Activated CD8-positive, alpha-beta memory T cell treated with anti-CD3 and anti-CD28 coated beads for 36 hours (primary cell): Measurements from ENCODE around the gene KLK8. TPM values are rescaled to one million over a fixed set of nuclear protein-coding genes. Genes with fewer than 3 reads are reported as not detected.

Source experiments
- CTCF ChIA-PET: fragments of 350-600 bp; sonication (Branson Sonifier 250); formaldehyde crosslinking; loops from one replicate; lab custom pipeline; 2021; ENCODE audit warnings: antibody characterized with exemption; lab: Charles Lee
- POLR2A ChIA-PET: fragments of 350-600 bp; sonication (Branson Sonifier 250); formaldehyde crosslinking; loops from one replicate; lab custom pipeline; 2021; ENCODE audit warnings: antibody characterized with exemption; lab: Charles Lee
- total RNA-seq, 2 experiments: library from RNA; stranded (reverse); gene quantifications; one replicate each; pipeline ENCODE4 v1.2.3, GENCODE V29; 2021

Gene KLK8
- total RNA-seq, 2 experiments from 2014 or later: not detected

DNA sequence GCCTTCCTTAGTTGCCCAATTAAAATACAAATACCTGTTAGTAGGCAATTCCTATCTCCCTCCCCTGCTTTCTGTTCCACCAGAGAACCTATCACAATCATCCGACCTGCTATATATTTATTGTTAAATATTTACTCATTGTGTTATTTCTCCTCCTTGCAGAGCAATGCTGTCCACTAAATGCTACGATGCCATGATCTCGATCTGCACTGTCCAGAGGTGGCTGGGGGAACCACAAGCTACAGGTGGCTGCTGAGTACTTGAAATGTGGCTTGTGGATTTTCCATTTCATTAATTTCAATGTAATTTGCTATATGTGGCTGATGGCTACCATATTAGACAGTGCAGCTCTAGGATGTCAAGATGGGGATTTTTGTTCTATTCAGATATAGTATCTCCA lies 37.1 kb downstream of the KLK8 start:
- CTCF ChIA-PET: no interaction called here
- POLR2A ChIA-PET: no interaction called here

DNA sequence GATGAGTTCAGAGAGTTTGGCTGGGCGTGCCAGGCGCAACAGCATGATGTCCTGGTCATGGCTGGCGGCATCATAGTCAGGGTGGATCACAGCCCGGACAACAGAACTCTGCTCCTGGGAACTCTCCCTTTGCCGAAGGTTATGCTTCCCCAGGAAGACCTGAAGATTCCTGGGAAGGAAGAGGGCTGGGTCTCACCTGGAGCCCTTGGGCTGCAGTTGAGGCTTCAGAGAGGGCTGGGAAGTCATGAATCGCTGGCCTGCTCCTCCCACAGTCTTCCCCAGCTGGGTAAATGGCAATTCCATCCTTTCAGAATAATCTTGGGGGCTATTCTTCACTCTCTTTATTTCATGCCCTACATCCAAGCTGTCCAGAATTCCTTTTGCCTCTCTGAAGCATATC lies 38.0 kb downstream of the KLK8 start:
- ChIA-PET POLR2A (no interaction called here), CTCF (no interaction called here)

DNA sequence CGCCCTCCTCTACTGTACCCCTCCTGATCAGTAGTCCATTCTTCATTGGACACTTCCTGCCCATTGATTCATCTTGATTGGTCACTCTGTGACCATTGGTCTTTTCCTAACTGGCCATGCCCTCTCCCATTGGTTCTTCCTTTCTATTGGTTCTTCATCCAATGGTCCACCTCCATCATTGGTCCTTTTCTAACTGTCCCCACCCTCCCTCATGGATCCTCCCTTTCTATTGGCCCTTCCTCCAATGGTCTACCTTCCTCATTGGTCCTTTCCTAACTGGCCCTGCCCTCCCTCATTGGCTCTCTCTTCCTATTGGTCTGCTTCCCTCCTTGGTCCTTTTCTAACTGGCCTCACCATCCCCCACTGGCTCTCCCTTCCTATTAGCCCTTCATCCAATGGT lies 39.2 kb downstream of the KLK8 start:
- POLR2A ChIA-PET: no interaction called here
- CTCF ChIA-PET: no interaction called here

- ChIA-PET CTCF (no interaction called here), POLR2A (no interaction called here)
Measured at GRCh38 chr19:50959731-50960500, 41.5 kb downstream of the KLK8 start.

DNA sequence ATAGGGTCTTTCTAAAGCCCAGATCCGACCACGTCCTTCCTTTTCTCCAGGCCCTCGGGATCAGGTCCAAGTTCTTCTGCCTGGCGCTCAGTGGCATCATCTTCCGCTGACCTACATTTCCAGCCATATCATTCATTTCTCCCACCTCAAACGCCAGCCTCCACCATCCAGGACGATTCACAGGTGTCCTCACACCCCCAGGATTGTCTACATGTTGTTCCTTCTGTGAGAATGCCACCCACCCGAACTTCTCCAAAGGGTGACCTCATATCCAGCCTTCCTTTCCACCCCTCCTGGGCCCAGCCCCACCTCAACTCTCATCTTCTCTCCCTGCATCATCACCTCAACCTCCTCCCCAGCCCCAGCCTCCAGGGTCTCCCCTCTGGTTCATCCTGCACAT lies 43.8 kb downstream of the KLK8 start:
- ChIA-PET POLR2A (no interaction called here), CTCF (no interaction called here)

- ChIA-PET CTCF (no interaction called here), POLR2A (no interaction called here)
Measured at GRCh38 chr19:50952910-50953309, 48.5 kb downstream of the KLK8 start, which contains the start of gene KLK5. Gene KLK5, minus strand, starts transcription at chr19:50953038. Its CDS starts 381 bp downstream, at chr19:50952657.

DNA sequence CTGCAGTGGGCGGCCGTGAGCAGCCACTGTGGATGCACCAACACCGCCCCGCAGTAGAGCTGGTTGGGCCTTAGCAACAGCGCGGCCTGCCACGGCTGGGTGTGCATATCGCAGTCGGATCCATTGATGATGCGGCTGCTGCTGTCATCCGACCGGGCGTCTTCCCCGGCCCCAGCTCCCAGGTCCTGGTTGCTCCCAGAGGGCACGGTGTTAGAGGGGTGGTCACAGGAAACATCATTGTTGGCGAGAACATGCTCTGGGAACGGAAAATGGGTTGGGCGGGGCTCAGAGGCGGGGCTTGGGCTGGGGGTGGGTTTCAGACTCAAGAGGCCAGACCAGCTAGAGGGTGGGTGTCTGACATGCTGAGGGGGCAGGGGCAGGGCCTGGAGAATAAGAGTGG lies 51.5 kb downstream of the KLK8 start:
- POLR2A ChIA-PET: no interaction called here
- CTCF ChIA-PET: no interaction called here

DNA sequence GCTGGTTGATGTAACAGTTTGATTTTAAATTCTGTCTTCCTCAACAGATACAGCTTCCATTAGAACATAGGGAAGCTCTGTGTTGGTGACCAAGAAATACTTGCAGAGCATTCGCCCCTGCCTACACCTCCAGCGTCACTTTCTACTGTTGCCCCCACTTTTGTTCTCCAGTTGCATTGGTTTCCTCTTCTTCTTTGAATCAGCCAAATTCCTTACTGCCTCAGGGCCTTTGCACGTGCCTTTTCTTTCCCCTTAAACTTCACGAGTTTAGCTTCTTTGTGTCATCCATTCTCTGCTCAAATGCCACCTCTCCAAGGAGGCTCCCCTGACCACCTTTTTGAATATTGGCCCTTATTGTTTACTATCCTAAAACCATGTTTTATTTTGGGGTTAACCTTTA lies 54.3 kb downstream of the KLK8 start:
- ChIA-PET CTCF (no interaction called here), POLR2A (no interaction called here)

Other genes with a start within 250 kb of the KLK8 start
- gene GPR32, start 231.1 kb downstream of the KLK8 start, total RNA-seq: not detected
- not detected for gene ACP4, start 211.2 kb downstream of the KLK8 start, total RNA-seq
- gene KLK1, start 177.8 kb downstream of the KLK8 start, total RNA-seq: under 1 TPM in 1 of 2 experiments, not detected in 1; 0.29 TPM
- gene KLK15, start 168.0 kb downstream of the KLK8 start, total RNA-seq: not detected
- gene KLK3, start 146.7 kb downstream of the KLK8 start, total RNA-seq: not detected
- not detected for gene KLK2, start 128.2 kb downstream of the KLK8 start, total RNA-seq
- not detected for gene KLK4, start 90.2 kb downstream of the KLK8 start, total RNA-seq
- gene KLK5, start 48.6 kb downstream of the KLK8 start, total RNA-seq: not detected
- gene KLK6, start 32.0 kb downstream of the KLK8 start, total RNA-seq: not detected
- not detected for gene KLK7, start 17.7 kb downstream of the KLK8 start, total RNA-seq
- gene KLK10, start 18.1 kb upstream of the KLK8 start, total RNA-seq: not detected
- gene KLK11, start 25.0 kb upstream of the KLK8 start, total RNA-seq: not detected
- not detected for gene KLK12, start 33.4 kb upstream of the KLK8 start, total RNA-seq
- gene KLK13, start 63.5 kb upstream of the KLK8 start, total RNA-seq: not detected
- gene KLK14, start 81.3 kb upstream of the KLK8 start, total RNA-seq: under 1 TPM; 0.21 to 0.57 TPM
- gene CTU1, start 106.8 kb upstream of the KLK8 start, total RNA-seq: 10 to 100 TPM; 11.5 to 12.1 TPM
- under 1 TPM; 0.29 to 0.48 TPM for gene SIGLEC9, start 123.3 kb upstream of the KLK8 start, total RNA-seq
- not detected for gene SIGLEC7, start 140.7 kb upstream of the KLK8 start, total RNA-seq
- under 1 TPM in 1 of 2 experiments, not detected in 1; 0.13 TPM for gene CD33, start 223.5 kb upstream of the KLK8 start, total RNA-seq
- gene SIGLECL1, start 249.5 kb upstream of the KLK8 start, total RNA-seq: not detected